ENCODE data around the gene SCN9A.

SCN9A gene

GRCh38 chr2:166179201-166179600, 196.5 kb downstream of the SCN9A start:
- peak; percentile 25 for DNase-seq (ENCODE audit: low read depth)

- DNase-seq (ENCODE audit: low read depth) = no peak
Observed at GRCh38 chr2:166173263-166173662, 202.5 kb downstream of the SCN9A start.

- no peak for DNase-seq (ENCODE audit: low read depth)
Observed at GRCh38 chr2:166171216-166171615, 204.5 kb downstream of the SCN9A start.

GRCh38 chr2:166170356-166170755, 205.4 kb downstream of the SCN9A start:
- DNase-seq (ENCODE audit: low read depth) = peak; percentile 41

- peak; percentile 82 for DNase-seq (ENCODE audit: low read depth)
Observed at GRCh38 chr2:166167449-166167848, 208.3 kb downstream of the SCN9A start.

GRCh38 chr2:166163775-166164174, 212.0 kb downstream of the SCN9A start:
- peak; percentile 25 for DNase-seq (ENCODE audit: low read depth)

- DNase-seq (ENCODE audit: low read depth) = peak; percentile 11
Observed at GRCh38 chr2:166158546-166158945, 217.2 kb downstream of the SCN9A start.

- DNase-seq (ENCODE audit: low read depth) = no peak
Observed at GRCh38 chr2:166157578-166157977, 218.2 kb downstream of the SCN9A start.

- DNase-seq (ENCODE audit: low read depth) = no peak
Observed at GRCh38 chr2:166156985-166157490, 218.7 kb downstream of the SCN9A start.

GRCh38 chr2:166155589-166155988, 220.2 kb downstream of the SCN9A start:
- no peak for DNase-seq (ENCODE audit: low read depth)

GRCh38 chr2:166154685-166155338, 220.9 kb downstream of the SCN9A start:
- DNase-seq (ENCODE audit: low read depth) = no peak

GRCh38 chr2:166152064-166152463, 223.7 kb downstream of the SCN9A start:
- DNase-seq (ENCODE audit: low read depth) = no peak

- no peak for DNase-seq (ENCODE audit: low read depth)
Observed at GRCh38 chr2:166148500-166149400, 227.0 kb downstream of the SCN9A start.

GRCh38 chr2:166147883-166148282, 227.9 kb downstream of the SCN9A start:
- no peak for DNase-seq (ENCODE audit: low read depth)
